Myocyte (in vitro differentiated cells): Measurements from ENCODE around the gene HEY2. TPM values are rescaled to one million over a fixed set of nuclear protein-coding genes. Genes with fewer than 3 reads are reported as not detected.
"Not testable (repeated sequence)": the region's sequence is repeated elsewhere in the genome, so short reads cannot be mapped to it uniquely, and the experiment has no call there.

Source experiments
- DNase-seq: peaks from one replicate; pipeline ENCODE4 v3.0.0-alpha.2; 2012; ENCODE audit warnings: low read depth
- total RNA-seq: library from RNA; depleted of rRNA; stranded (reverse); fragments of >200 nt; gene quantifications from 2 replicates; pipeline ENCODE4 v1.2.3, GENCODE V29; 2014

The HEY2 gene
- total RNA-seq, 1 donor from 2014 or later, result 0.08 TPM

- DNase-seq, result no peak
Observed at GRCh38 chr6:125794342-125795137, 45.1 kb downstream of the HEY2 start.

- no peak for DNase-seq
Observed at GRCh38 chr6:125795301-125795700, 45.9 kb downstream of the HEY2 start.

- DNase-seq, result no peak
Observed at GRCh38 chr6:125797120-125797885, 47.9 kb downstream of the HEY2 start.

- no peak for DNase-seq
Observed at GRCh38 chr6:125797886-125798444, 48.5 kb downstream of the HEY2 start.

GRCh38 chr6:125798734-125799508 is 49.5 kb downstream of the HEY2 start:
- no peak for DNase-seq

GRCh38 chr6:125802383-125802782 is 53.0 kb downstream of the HEY2 start:
- no peak for DNase-seq

- peak; percentile 49 for DNase-seq
Observed at GRCh38 chr6:125802943-125803377, 53.5 kb downstream of the HEY2 start.

- DNase-seq, result no peak
Observed at GRCh38 chr6:125804264-125804663, 54.8 kb downstream of the HEY2 start.

- DNase-seq, result not testable (repeated sequence)
Observed at GRCh38 chr6:125804866-125805425, 55.5 kb downstream of the HEY2 start.

GRCh38 chr6:125806813-125807212 is 57.4 kb downstream of the HEY2 start:
- no peak for DNase-seq

GRCh38 chr6:125807293-125807692 is 57.9 kb downstream of the HEY2 start:
- DNase-seq, result no peak

GRCh38 chr6:125808060-125808459 is 58.6 kb downstream of the HEY2 start:
- no peak for DNase-seq

GRCh38 chr6:125808591-125808990 is 59.2 kb downstream of the HEY2 start:
- no peak for DNase-seq

- DNase-seq, result no peak
Observed at GRCh38 chr6:125809570-125810170, 60.2 kb downstream of the HEY2 start.

GRCh38 chr6:125810445-125810844 is 61.0 kb downstream of the HEY2 start:
- no peak for DNase-seq

Other genes with a start within 250 kb of the HEY2 start
- 7.8 and 8.5 TPM in 2 replicates for gene NCOA7, start 41.3 kb downstream of the HEY2 start, total RNA-seq
- gene HINT3, start 207.1 kb downstream of the HEY2 start, total RNA-seq, result 47.3 and 48.9 TPM in 2 replicates
- 23.2 and 23.4 TPM in 2 replicates for gene TRMT11, start 236.9 kb downstream of the HEY2 start, total RNA-seq